ENCODE data around the gene ATRX. TPM values are rescaled to one million over a fixed set of nuclear protein-coding genes. Genes with fewer than 3 reads are reported as not detected.
A peak's percentile ranks its signal among the peaks of the same experiment; 100 is the strongest.
"Not testable (repeated sequence)": the region's sequence is repeated elsewhere in the genome, so short reads cannot be mapped to it uniquely, and the experiment has no call there.

ATRX gene
- total RNA-seq, 1 donor from 2014 or later, result 18.8 TPM

- ATAC-seq (peak; percentile 76), DNase-seq (ENCODE audit: low spot score) (no peak)
Observed at GRCh38 chrX:77742788-77743476, 43.1 kb downstream of the ATRX start.

- DNase-seq (ENCODE audit: low spot score) (no peak), ATAC-seq (no peak)
Observed at GRCh38 chrX:77740376-77740905, 45.6 kb downstream of the ATRX start.

- no peak for DNase-seq (ENCODE audit: low spot score)
- ATAC-seq, result no peak
Observed at GRCh38 chrX:77733342-77733741, 52.7 kb downstream of the ATRX start.

GRCh38 chrX:77731821-77732419, 54.1 kb downstream of the ATRX start:
- ATAC-seq (peak; percentile 89), DNase-seq (ENCODE audit: low spot score) (peak; percentile 44)

- DNase-seq (ENCODE audit: low spot score); ATAC-seq: not testable (repeated sequence)
Observed at GRCh38 chrX:77726095-77726494, 59.9 kb downstream of the ATRX start.

- ATAC-seq, result no peak
- no peak for DNase-seq (ENCODE audit: low spot score)
Observed at GRCh38 chrX:77723681-77724080, 62.3 kb downstream of the ATRX start.

GRCh38 chrX:77719388-77719787, 66.6 kb downstream of the ATRX start:
- ATAC-seq (no peak), DNase-seq (ENCODE audit: low spot score) (no peak)

- no peak for DNase-seq (ENCODE audit: low spot score)
- no peak for ATAC-seq
Observed at GRCh38 chrX:77704881-77705280, 81.1 kb downstream of the ATRX start.

- DNase-seq (ENCODE audit: low spot score) (no peak), ATAC-seq (no peak)
Observed at GRCh38 chrX:77698242-77698641, 87.8 kb downstream of the ATRX start.

- ATAC-seq (no peak), DNase-seq (ENCODE audit: low spot score) (no peak)
Observed at GRCh38 chrX:77694491-77694890, 91.5 kb downstream of the ATRX start.

- DNase-seq (ENCODE audit: low spot score) (no peak), ATAC-seq (no peak)
Observed at GRCh38 chrX:77693594-77693993, 92.4 kb downstream of the ATRX start.

- ATAC-seq, result no peak
Observed at GRCh38 chrX:77691916-77692315, 94.1 kb downstream of the ATRX start.

GRCh38 chrX:77689376-77689775, 96.6 kb downstream of the ATRX start:
- DNase-seq (ENCODE audit: low spot score) (no peak), ATAC-seq (peak; percentile 70)

More at GRCh38 chrX:77691916-77692315, 94.1 kb downstream of the ATRX start:
- DNase-seq (ENCODE audit: low spot score), result no peak

- not testable (repeated sequence) for ATAC-seq; DNase-seq (ENCODE audit: low spot score)
Observed at GRCh38 chrX:77685683-77686082, 100.3 kb downstream of the ATRX start.

- ATAC-seq (no peak), DNase-seq (ENCODE audit: low spot score) (no peak)
Observed at GRCh38 chrX:77679144-77679543, 106.9 kb downstream of the ATRX start.

- ATAC-seq (no peak), DNase-seq (ENCODE audit: low spot score) (no peak)
Observed at GRCh38 chrX:77675986-77676385, 110.0 kb downstream of the ATRX start.

GRCh38 chrX:77668391-77669237, 117.4 kb downstream of the ATRX start:
- ATAC-seq (no peak), DNase-seq (ENCODE audit: low spot score) (no peak)

- ATAC-seq (no peak), DNase-seq (ENCODE audit: low spot score) (no peak)
Observed at GRCh38 chrX:77658886-77659285, 127.1 kb downstream of the ATRX start.

- no peak for ATAC-seq
- no peak for DNase-seq (ENCODE audit: low spot score)
Observed at GRCh38 chrX:77652095-77652494, 133.9 kb downstream of the ATRX start.

- no peak for ATAC-seq
- no peak for DNase-seq (ENCODE audit: low spot score)
Observed at GRCh38 chrX:77640702-77641101, 145.3 kb downstream of the ATRX start.

- DNase-seq (ENCODE audit: low spot score) (no peak), ATAC-seq (no peak)
Observed at GRCh38 chrX:77639820-77640219, 146.2 kb downstream of the ATRX start.
